H1 (cell line): ENCODE results near the gene DCAF8. TPM values are rescaled to one million over a fixed set of nuclear protein-coding genes. Genes with fewer than 3 reads are reported as not detected.

Experiments
- CTCF ChIA-PET: fragments of 300-600 bp; sonication (Branson Sonifier 250); formaldehyde crosslinking; loops from one replicate; lab custom pipeline; 2021; ENCODE audit not compliant: partially characterized antibody; lab: Charles Lee
- POLR2A ChIA-PET: fragments of 300-600 bp; sonication (Branson Sonifier 250); formaldehyde crosslinking; loops from one replicate; lab custom pipeline; 2021; ENCODE audit warnings: inconsistent platforms; ENCODE audit not compliant: partially characterized antibody; lab: Charles Lee
- DNase-seq, 2 experiments: peaks; one replicate each; pipeline versions ENCODE4 v3.0.0 to v3.0.0-alpha.2; 2010 to 2022; ENCODE audit warnings: low spot score in 2 of 2, low read depth in 1 of 2, mixed read lengths in 1 of 2
- FAIRE-seq: peaks from 2 replicates; lab custom pipeline; 2011; peaks lifted over from hg19 to GRCh38; lab: Jason Lieb, UNC
- H2AFZ ChIP-seq: 2 replicates; pipeline ENCODE4 v1.8.1; 2012; ENCODE audit warnings: low read length, inconsistent platforms
- H2AK5ac ChIP-seq: 2 replicates; pipeline ENCODE4 v1.6.1; 2013; ENCODE audit warnings: low read depth, low read length
- H2BK120ac ChIP-seq: replicated peaks from 2 replicates; pipeline ENCODE3; 2013; ENCODE audit warnings: low read depth, low read length, inconsistent platforms
- H2BK12ac ChIP-seq: 2 replicates; pipeline ENCODE4 v1.6.1; 2013; ENCODE audit warnings: low read depth, low read length
- H2BK15ac ChIP-seq: 2 replicates; pipeline ENCODE4 v1.6.1; 2013; ENCODE audit warnings: low read length
- H2BK20ac ChIP-seq: 2 replicates; pipeline ENCODE4 v1.6.1; 2013; ENCODE audit warnings: low read length
- H2BK5ac ChIP-seq: 2 replicates; pipeline ENCODE4 v1.6.1; 2013; ENCODE audit warnings: low read depth, low read length
- H3K14ac ChIP-seq: 2 replicates; pipeline ENCODE4 v1.6.1; 2013; ENCODE audit warnings: inconsistent platforms; ENCODE audit not compliant: insufficient read length
- H3K18ac ChIP-seq: 2 replicates; pipeline ENCODE4 v1.6.1; 2013; ENCODE audit warnings: low read length; ENCODE audit errors: extremely low read depth
- H3K23ac ChIP-seq: 2 replicates; pipeline ENCODE4 v1.6.1; 2013; ENCODE audit warnings: inconsistent platforms; ENCODE audit not compliant: insufficient read length
- H3K23me2 ChIP-seq: 2 replicates; pipeline ENCODE4 v1.6.1; 2013; ENCODE audit warnings: low read depth, low read length
- H3K27ac ChIP-seq: 2 replicates; pipeline ENCODE4 v1.6.1; 2011; ENCODE audit warnings: low read depth, low read length, inconsistent platforms
- H3K27me3 ChIP-seq, 4 experiments: replicated peaks in 1 of 4; 1 replicate in 1 of 4; 2 replicates in 3 of 4; pipeline versions ENCODE4 v1.6.1 to v1.8.1; 2011 to 2013; ENCODE audit warnings: low read length in 3 of 4, mild to moderate bottlenecking in 3 of 4, inconsistent platforms in 2 of 4, mixed read lengths in 2 of 4, moderate library complexity in 1 of 4; ENCODE audit not compliant: control insufficient read depth in 3 of 4, insufficient read depth in 3 of 4; ENCODE audit errors: extremely low read depth in 1 of 4
- H3K36me3 ChIP-seq, 4 experiments: 2 replicates each; pipeline versions ENCODE4 v1.6.1 to v1.8.1; 2011 to 2013; ENCODE audit warnings: mild to moderate bottlenecking in 4 of 4, low read length in 3 of 4, moderate library complexity in 2 of 4, control low read depth in 1 of 4, inconsistent platforms in 1 of 4; ENCODE audit not compliant: insufficient read depth in 4 of 4, control insufficient read depth in 2 of 4
- H3K4ac ChIP-seq: replicated peaks from 2 replicates; pipeline ENCODE3; 2013; ENCODE audit warnings: low read length, low read depth, mixed read lengths, inconsistent platforms; ENCODE audit not compliant: insufficient read length
- H3K4me1 ChIP-seq, 4 experiments: replicated peaks in 1 of 4; 1 replicate in 1 of 4; 2 replicates in 3 of 4; pipeline versions ENCODE4 v1.6.1 to v1.8.1; 2011 to 2013; ENCODE audit warnings: low read length in 3 of 4, inconsistent platforms in 2 of 4, mixed read lengths in 1 of 4; ENCODE audit not compliant: insufficient read depth in 4 of 4, control insufficient read depth in 3 of 4
- H3K4me2 ChIP-seq, 2 experiments: 2 replicates each; pipeline versions ENCODE4 v1.6.1 to v1.8.1; 2011 to 2013; ENCODE audit warnings: low read depth in 2 of 2, low read length in 2 of 2, control low read depth in 1 of 2, inconsistent platforms in 1 of 2, mild to moderate bottlenecking in 1 of 2; ENCODE audit not compliant: insufficient read depth in 1 of 2
- H3K4me3 ChIP-seq, 4 experiments: fragments of 200-600, 300-600 bp in 1 of 4; sonication (generic), shearing (Covaris generic), sonication (Bioruptor Twin) in 1 of 4; 2 replicates each; pipeline versions ENCODE4 v1.5.1 to v1.8.1; 2011 to 2016; ENCODE audit warnings: low read length in 4 of 4, low read depth in 3 of 4, control low read depth in 2 of 4, inconsistent platforms in 2 of 4, mild to moderate bottlenecking in 2 of 4, mixed read lengths in 1 of 4, moderate library complexity in 1 of 4; ENCODE audit not compliant: insufficient read depth in 2 of 4; ENCODE audit errors: extremely low read depth in 1 of 4
- H3K56ac ChIP-seq: replicated peaks from 2 replicates; pipeline ENCODE3; 2013; ENCODE audit warnings: low read depth, mild to moderate bottlenecking, mixed read lengths, low read length, inconsistent platforms; ENCODE audit not compliant: insufficient read length
- H3K79me1 ChIP-seq: 2 replicates; pipeline ENCODE4 v1.6.1; 2013; ENCODE audit warnings: low read depth, low read length, control low read depth
- H3K79me2 ChIP-seq, 2 experiments: 2 replicates each; pipeline versions ENCODE4 v1.6.1 to v1.8.1; 2012 to 2013; ENCODE audit warnings: low read length in 2 of 2, mild to moderate bottlenecking in 2 of 2, inconsistent platforms in 1 of 2; ENCODE audit not compliant: insufficient read depth in 2 of 2, control insufficient read depth in 1 of 2
- H3K9ac ChIP-seq, 4 experiments: replicated peaks in 1 of 4; 1 replicate in 1 of 4; 2 replicates in 3 of 4; pipeline versions ENCODE4 v1.6.1 to v1.8.1; 2011 to 2013; ENCODE audit warnings: low read depth in 3 of 4, low read length in 3 of 4, control low read depth in 2 of 4, mild to moderate bottlenecking in 2 of 4, moderate library complexity in 2 of 4, inconsistent platforms in 1 of 4; ENCODE audit errors: extremely low read depth in 1 of 4
- H3K9me3 ChIP-seq, 2 experiments: 2 replicates each; pipeline versions ENCODE4 v1.6.1 to v1.8.1; 2012 to 2013; ENCODE audit warnings: mild to moderate bottlenecking in 2 of 2, moderate library complexity in 2 of 2, control low read depth in 1 of 2, inconsistent platforms in 1 of 2, low read depth in 1 of 2, low read length in 1 of 2, mixed read lengths in 1 of 2; ENCODE audit not compliant: insufficient read depth in 2 of 2
- H4K20me1 ChIP-seq, 2 experiments: replicated peaks in 1 of 2; 2 replicates each; pipeline versions ENCODE3 to v1.8.1; 2011 to 2013; ENCODE audit warnings: inconsistent platforms in 2 of 2, low read length in 2 of 2, mild to moderate bottlenecking in 1 of 2; ENCODE audit not compliant: insufficient read depth in 2 of 2, control insufficient read depth in 1 of 2
- H4K5ac ChIP-seq: 2 replicates; pipeline ENCODE4 v1.6.1; 2013; ENCODE audit warnings: low read length, low read depth, mixed read lengths, inconsistent platforms; ENCODE audit not compliant: insufficient read length
- H4K8ac ChIP-seq: 2 replicates; pipeline ENCODE4 v1.8.0; 2013; ENCODE audit warnings: mild to moderate bottlenecking, moderate library complexity, low read length, inconsistent platforms; ENCODE audit not compliant: insufficient read depth; ENCODE audit errors: extremely low read depth
- H4K91ac ChIP-seq: replicated peaks from 2 replicates; pipeline ENCODE3; 2013; ENCODE audit warnings: low read length, mixed read lengths, inconsistent platforms; ENCODE audit not compliant: insufficient read length
- WGBS, 2 experiments: shearing (Covaris generic) in 1 of 2; methylation state at CpG; one replicate each; pipeline versions ENCODE4 v1.1.6 to v1.1.7; 2013 to 2015; ENCODE audit warnings: low lambda C conversion rate in 2 of 2, mixed read lengths in 2 of 2, inconsistent platforms in 1 of 2, low coverage in 1 of 2, missing lambda C conversion rate in 1 of 2; ENCODE audit not compliant: insufficient replicate concordance in 2 of 2, insufficient coverage in 1 of 2, insufficient read length in 1 of 2; ENCODE audit errors: extremely low coverage in 1 of 2, missing lambda C conversion rate in 1 of 2; 5-methylcytosine and 5-hydroxymethylcytosine counted together
- polyA plus RNA-seq, 7 experiments: library from polyadenylated mRNA; depleted of rRNA in 3 of 7; stranded (reverse) in 5 of 7; unstranded in 2 of 7; fragments of >200 nt in 5 of 7; fragments of 200-250 nt in 2 of 7; gene quantifications; 1 replicate in 5 of 7; 2 replicates in 1 of 7; 4 replicates in 1 of 7; pipeline versions ENCODE4 v1.2.1 to v1.2.3, GENCODE V29; 2011 to 2013; ENCODE audit warnings: missing spikeins in 2 of 7, mixed read lengths in 2 of 7
- total RNA-seq: library from RNA; stranded (reverse); fragmentation: NEBNext Ultra II Directional; extraction: Animal tissue kit (Norgen Biotek cat#: 25700); gene quantifications from 2 replicates; pipeline ENCODE4 v1.2.1, GENCODE V29; 2021

The DCAF8 gene
- total and polyA plus RNA-seq, 2 of the 8 experiments (the other 6 are each of a cell fraction or from before 2014, with no cell fraction given): 68.2 to 110 TPM

DNA sequence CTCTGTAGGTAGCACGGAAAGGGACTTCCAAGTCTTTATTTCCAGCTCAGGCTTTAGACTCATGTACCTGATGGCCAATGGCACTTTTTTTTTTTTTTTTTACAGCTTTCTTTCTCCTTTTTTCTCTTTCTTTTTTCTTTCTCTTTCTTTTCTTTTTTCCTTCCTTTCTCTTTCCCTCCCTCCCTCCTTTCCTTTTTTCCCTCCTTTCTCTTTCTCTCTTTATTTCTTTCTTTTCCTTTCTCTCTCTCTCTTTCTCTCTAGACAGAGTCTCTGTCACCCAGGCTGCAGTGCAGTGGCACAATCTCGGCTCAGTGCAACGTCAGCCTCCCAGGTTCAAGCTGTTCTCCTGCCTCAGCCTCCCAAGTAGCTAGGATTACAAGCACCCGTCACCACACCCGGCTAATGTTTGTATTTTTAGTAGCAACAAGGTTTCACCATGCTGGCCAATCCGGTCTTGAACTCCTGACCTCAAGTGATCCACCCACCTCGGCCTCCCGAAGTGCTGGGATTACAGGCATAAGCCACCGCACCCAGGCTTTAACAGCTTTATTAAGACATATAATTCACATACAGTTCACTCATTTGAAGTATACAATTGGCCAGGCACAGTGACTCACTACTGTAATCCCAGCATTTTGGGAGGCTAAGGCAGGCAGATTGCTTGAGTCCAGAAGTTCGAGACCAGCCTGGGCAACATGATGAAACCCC is 5.1 kb upstream of the DCAF8 start:
- Histone ChIP-seq H3K9ac (no peak overlapping the region), H3K23me2 (no peaks in the 10 kb centered on the region), H4K20me1 (no peaks in the 10 kb centered on the region), H3K14ac (no peak overlapping the region), H2AFZ (no peak overlapping the region), H4K91ac (no peak overlapping the region), H3K4me3 (no peak overlapping the region), H4K8ac (no peak overlapping the region), H2BK15ac (no peak overlapping the region), H3K18ac (no peak overlapping the region), H3K27ac (no peak overlapping the region), H3K4ac (no peak overlapping the region), H2BK5ac (no peak overlapping the region), H2BK12ac (no peak overlapping the region), H3K27me3 (no peaks in the 10 kb centered on the region; a peak in 1 of 7 replicates), H4K5ac (no peak overlapping the region), H3K4me2 (no peak overlapping the region), H2AK5ac (no peak overlapping the region), H3K79me1 (no peaks in the 10 kb centered on the region; the same call in 1 of the 2 replicates), H2BK120ac (no peak overlapping the region), H3K36me3 (no peaks in the 10 kb centered on the region), H3K9me3 (no peaks in the 10 kb centered on the region), H3K79me2 (no peaks in the 10 kb centered on the region), H3K56ac (no peak overlapping the region), H2BK20ac (no peak overlapping the region), H3K23ac (no peak overlapping the region), H3K4me1 (peaks cover 0 to 1% (median 0%) of the 10 kb centered on the region in 4 experiments; a peak in 1 of 7 replicates)
- DNase-seq (no peak), FAIRE-seq (no peak)
- CTCF ChIA-PET: interaction anchor here (1.0 to 4.7 kb wide), 4 partner anchors 16 to 181 kb away, joined by 3 to 19 read pairs (median 10); no protein-coding TSS in a partner anchor
- POLR2A ChIA-PET: interaction anchor here (0.7 to 10.9 kb wide), 5 partner anchors 8 to 135 kb away, joined by 3 to 79 read pairs (median 5); partner anchors contain the start of gene PEX19
- 92% methylated on average over 10 of the region's 10 CpGs; no CpG with 5 or more reads in 1 of the 2 experiments for WGBS, 2 experiments
